Measurements from ENCODE around the gene SORCS2.

DNA sequence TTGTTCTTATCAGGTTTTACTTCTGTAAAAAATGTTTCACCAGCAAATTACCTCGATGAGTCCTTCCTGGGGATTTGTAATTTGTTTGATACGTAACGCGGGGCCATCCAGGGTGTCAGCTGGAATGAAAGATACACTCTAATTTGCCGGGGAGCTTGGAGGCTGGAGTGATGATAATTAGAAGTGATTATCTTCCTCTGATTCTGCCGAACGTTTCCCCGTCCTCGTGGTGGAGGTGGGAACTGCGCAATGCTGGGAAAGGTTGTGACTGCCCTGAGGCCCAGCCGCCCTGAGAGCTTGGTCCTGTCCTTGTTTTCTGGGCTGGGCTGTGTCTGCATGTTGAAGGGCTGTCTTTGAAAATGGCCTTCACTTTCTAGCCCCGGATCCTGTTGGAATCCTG, 48.0 kb downstream of the SORCS2 start:
- TF ChIP-seq CTCF (IDR thresholded peaks at IDR 0.05): no peak
- TF ChIP-seq POLR2A (IDR thresholded peaks at IDR 0.05): no peak

Data from right lobe of liver (tissue), 4 donors.